ENCODE results near the gene MGME1. TPM values are rescaled to one million over a fixed set of nuclear protein-coding genes. Genes with fewer than 3 reads are reported as not detected.
A peak's percentile ranks its signal among the peaks of the same experiment; 100 is the strongest.

MGME1 gene
- total and polyA plus RNA-seq, 2 of the 13 experiments (the other 11 are each of a cell fraction or from before 2014, with no cell fraction given), result 36.7 to 66.6 TPM

DNA sequence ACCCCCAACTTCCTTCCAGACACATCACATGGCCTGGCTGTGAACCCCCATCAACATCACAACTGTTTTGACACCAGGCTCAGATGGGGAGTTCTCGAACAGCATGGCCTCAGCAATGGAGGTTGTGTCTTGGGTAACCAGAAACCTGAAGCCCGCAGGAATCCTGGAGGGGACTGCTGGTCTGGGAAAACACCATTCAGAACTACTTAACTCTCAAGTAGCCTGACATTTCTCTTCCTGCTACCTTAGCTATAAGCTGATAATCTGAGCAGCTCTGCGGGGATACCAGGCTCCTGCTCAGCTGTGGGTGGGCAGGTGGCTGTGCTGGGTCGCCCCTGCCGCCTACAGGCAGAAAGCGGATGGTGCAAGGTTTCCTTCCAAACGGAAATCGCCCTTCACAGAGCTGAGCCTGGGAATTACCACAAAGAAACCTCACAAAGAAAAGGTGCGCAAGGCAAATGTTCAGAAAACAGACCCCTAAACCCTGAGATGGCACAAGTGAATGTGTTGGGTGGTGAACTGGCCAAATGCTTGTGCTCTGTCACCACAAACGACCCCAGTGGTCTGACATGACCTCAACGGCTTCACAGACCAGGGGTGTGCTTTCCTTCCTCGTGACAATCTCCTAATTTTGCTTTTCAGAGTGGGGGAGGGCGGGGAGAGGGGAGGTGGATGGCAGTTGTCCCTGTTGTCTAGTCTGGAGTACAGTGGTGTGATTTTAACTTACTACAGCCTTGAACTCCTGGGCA lies 29.8 kb upstream of the MGME1 start (continued):
- TF ChIP-seq MED13 (CRISPR knock-in tag; IDR thresholded peaks at IDR 0.05) (0 out of 2 replicates have a peak, but pooled peaks have one; percentile 37), ZMAT3 (CRISPR knock-in tag; conservative IDR thresholded peaks at IDR 0.05) (0 out of 2 replicates have a peak, but pooled peaks have one; percentile 7), CBX5 (CRISPR knock-in tag; IDR thresholded peaks at IDR 0.05; ENCODE audit: borderline replicate concordance) (peak; percentile 40; the same call in 1 of the 2 replicates), MAZ (IDR thresholded peaks at IDR 0.05; ENCODE audit: borderline replicate concordance, low read depth, low read length) (peak; percentile 39; the same call in 1 of the 2 replicates), MAZ (CRISPR knock-in tag; IDR thresholded peaks at IDR 0.05; ENCODE audit: low read depth) (peak; percentile 81), ZNF235 (CRISPR knock-in tag; IDR thresholded peaks at IDR 0.05; ENCODE audit: borderline replicate concordance) (peak; percentile 59; the same call in 1 of the 2 replicates), ZNF205 (CRISPR knock-in tag; IDR thresholded peaks at IDR 0.05) (no peak; the same call in 1 of the 2 replicates), SMAD3 (CRISPR knock-in tag; IDR thresholded peaks at IDR 0.05) (peak; percentile 70), ZMYM4 (CRISPR knock-in tag; IDR thresholded peaks at IDR 0.05) (no peak), IRF2 (CRISPR knock-in tag; IDR thresholded peaks at IDR 0.05) (peak; percentile 60; the same call in 1 of the 2 replicates), ZNF839 (CRISPR knock-in tag; IDR thresholded peaks at IDR 0.05; ENCODE audit: borderline replicate concordance) (peak; percentile 60; the same call in 1 of the 2 replicates), KDM2A (CRISPR knock-in tag; IDR thresholded peaks at IDR 0.05; ENCODE audit: borderline replicate concordance, low read depth) (peak; percentile 71; the same call in 1 of the 2 replicates), ELF4 (CRISPR knock-in tag; IDR thresholded peaks at IDR 0.05; ENCODE audit: borderline replicate concordance) (peak; percentile 82; the same call in 1 of the 2 replicates), KLF16 (CRISPR knock-in tag; IDR thresholded peaks at IDR 0.05) (no peak), TOPORS (CRISPR knock-in tag; IDR thresholded peaks at IDR 0.05) (no peak), ARID4A (CRISPR knock-in tag; IDR thresholded peaks at IDR 0.05; ENCODE audit: borderline replicate concordance) (peak; percentile 58)
- TF ChIP-seq, protein P1, sequence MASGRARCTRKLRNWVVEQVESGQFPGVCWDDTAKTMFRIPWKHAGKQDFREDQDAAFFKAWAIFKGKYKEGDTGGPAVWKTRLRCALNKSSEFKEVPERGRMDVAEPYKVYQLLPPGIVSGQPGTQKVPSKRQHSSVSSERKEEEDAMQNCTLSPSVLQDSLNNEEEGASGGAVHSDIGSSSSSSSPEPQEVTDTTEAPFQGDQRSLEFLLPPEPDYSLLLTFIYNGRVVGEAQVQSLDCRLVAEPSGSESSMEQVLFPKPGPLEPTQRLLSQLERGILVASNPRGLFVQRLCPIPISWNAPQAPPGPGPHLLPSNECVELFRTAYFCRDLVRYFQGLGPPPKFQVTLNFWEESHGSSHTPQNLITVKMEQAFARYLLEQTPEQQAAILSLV (CRISPR knock-in tag; IDR thresholded peaks at IDR 0.05; ENCODE audit: borderline replicate concordance), result 0 out of 2 replicates have a peak, but pooled peaks have one; percentile 27
- TF ChIP-seq, protein P2, sequence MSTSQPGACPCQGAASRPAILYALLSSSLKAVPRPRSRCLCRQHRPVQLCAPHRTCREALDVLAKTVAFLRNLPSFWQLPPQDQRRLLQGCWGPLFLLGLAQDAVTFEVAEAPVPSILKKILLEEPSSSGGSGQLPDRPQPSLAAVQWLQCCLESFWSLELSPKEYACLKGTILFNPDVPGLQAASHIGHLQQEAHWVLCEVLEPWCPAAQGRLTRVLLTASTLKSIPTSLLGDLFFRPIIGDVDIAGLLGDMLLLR (CRISPR knock-in tag; IDR thresholded peaks at IDR 0.05), result peak; percentile 36; the same call in 1 of the 2 replicates
- TF ChIP-seq, protein P3, sequence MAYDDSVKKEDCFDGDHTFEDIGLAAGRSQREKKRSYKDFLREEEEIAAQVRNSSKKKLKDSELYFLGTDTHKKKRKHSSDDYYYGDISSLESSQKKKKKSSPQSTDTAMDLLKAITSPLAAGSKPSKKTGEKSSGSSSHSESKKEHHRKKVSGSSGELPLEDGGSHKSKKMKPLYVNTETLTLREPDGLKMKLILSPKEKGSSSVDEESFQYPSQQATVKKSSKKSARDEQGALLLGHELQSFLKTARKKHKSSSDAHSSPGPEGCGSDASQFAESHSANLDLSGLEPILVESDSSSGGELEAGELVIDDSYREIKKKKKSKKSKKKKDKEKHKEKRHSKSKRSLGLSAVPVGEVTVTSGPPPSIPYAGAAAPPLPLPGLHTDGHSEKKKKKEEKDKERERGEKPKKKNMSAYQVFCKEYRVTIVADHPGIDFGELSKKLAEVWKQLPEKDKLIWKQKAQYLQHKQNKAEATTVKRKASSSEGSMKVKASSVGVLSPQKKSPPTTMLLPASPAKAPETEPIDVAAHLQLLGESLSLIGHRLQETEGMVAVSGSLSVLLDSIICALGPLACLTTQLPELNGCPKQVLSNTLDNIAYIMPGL (CRISPR knock-in tag; IDR thresholded peaks at IDR 0.05; ENCODE audit: borderline replicate concordance in 1 of 2, low read depth in 1 of 2), result peak; percentile 66 to 75; a peak in 3 of 4 replicates
- TF ChIP-seq, protein P4, sequence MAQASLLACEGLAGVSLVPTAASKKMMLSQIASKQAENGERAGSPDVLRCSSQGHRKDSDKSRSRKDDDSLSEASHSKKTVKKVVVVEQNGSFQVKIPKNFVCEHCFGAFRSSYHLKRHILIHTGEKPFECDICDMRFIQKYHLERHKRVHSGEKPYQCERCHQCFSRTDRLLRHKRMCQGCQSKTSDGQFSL (CRISPR knock-in tag; IDR thresholded peaks at IDR 0.05), result peak; percentile 89

Measured in HepG2 (cell line).